Suprapubic skin (tissue), 4 donors: ENCODE measurements around the gene GCLC.

ENCODE experiments used
- EP300 ChIP-seq: sonication (generic); formaldehyde crosslinking; IDR thresholded peaks from one replicate; pipeline ENCODE4 v1.6.1; 2017; ENCODE audit warnings: antibody characterized with exemption
- POLR2A ChIP-seq, 2 donors: fragments of 450-650 bp; IDR thresholded peaks; one replicate each; pipeline ENCODE4 v1.6.1; 2017; ENCODE audit warnings: antibody characterized with exemption in 2 of 2, mild to moderate bottlenecking in 2 of 2, moderate library complexity in 2 of 2
- POLR2AphosphoS5 ChIP-seq, 3 donors: sonication (generic); formaldehyde crosslinking; IDR thresholded peaks; one replicate each; pipeline ENCODE4 v1.6.1; 2017; ENCODE audit warnings: antibody characterized with exemption in 3 of 3
- TF ChIP-seq, protein P1 (sequence below), 2 donors: fragments of 200-600 bp in 1 of 2; fragments of 450-650 bp in 1 of 2; sonication (generic) in 1 of 2; IDR thresholded peaks; one replicate each; pipeline ENCODE4 v1.5.1; 2016 to 2019; ENCODE audit warnings: antibody characterized with exemption in 2 of 2, mild to moderate bottlenecking in 1 of 2, moderate library complexity in 1 of 2

DNA sequence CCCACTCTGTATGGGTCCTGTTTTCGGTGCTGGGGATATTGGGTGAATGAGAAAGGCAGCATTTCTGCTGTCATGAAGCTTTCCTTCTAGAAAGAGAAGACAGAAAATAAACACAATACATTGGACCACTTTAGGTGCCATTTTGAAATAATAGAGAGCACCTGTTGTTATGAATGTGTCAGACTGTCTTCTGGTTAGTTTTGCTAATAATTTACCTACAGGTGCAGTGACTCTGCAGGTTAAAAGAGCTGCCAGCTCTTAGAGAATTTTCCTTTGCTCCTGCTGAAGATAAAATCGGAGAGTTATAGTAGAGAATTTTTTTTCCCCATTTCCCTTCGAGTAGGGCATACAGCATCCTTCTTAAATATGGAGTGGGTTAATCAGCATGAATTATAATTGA lies 21.9 kb upstream of the GCLC start:
- TF ChIP-seq, protein P1, sequence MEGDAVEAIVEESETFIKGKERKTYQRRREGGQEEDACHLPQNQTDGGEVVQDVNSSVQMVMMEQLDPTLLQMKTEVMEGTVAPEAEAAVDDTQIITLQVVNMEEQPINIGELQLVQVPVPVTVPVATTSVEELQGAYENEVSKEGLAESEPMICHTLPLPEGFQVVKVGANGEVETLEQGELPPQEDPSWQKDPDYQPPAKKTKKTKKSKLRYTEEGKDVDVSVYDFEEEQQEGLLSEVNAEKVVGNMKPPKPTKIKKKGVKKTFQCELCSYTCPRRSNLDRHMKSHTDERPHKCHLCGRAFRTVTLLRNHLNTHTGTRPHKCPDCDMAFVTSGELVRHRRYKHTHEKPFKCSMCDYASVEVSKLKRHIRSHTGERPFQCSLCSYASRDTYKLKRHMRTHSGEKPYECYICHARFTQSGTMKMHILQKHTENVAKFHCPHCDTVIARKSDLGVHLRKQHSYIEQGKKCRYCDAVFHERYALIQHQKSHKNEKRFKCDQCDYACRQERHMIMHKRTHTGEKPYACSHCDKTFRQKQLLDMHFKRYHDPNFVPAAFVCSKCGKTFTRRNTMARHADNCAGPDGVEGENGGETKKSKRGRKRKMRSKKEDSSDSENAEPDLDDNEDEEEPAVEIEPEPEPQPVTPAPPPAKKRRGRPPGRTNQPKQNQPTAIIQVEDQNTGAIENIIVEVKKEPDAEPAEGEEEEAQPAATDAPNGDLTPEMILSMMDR (IDR thresholded peaks at IDR 0.05), result no peak
- TF ChIP-seq POLR2A (IDR thresholded peaks at IDR 0.05), result no peak
- no peak for TF ChIP-seq POLR2AphosphoS5 (IDR thresholded peaks at IDR 0.05)
- TF ChIP-seq EP300, result no peak
